GM12864 (cell line): ENCODE measurements around the gene RASGEF1C.
A peak's percentile ranks its signal among the peaks of the same experiment; 100 is the strongest.

Source experiments
- DNase-seq: peaks from one replicate; pipeline ENCODE4 v3.0.0-alpha.2; 2011; ENCODE audit warnings: low read depth
- H3K4me3 ChIP-seq: 2 replicates; pipeline ENCODE4 v1.5.1; 2011; ENCODE audit warnings: mild to moderate bottlenecking, low read depth, low read length, control low read depth
- CTCF ChIP-seq: IDR thresholded peaks from 2 replicates; pipeline ENCODE4 v1.5.1; 2011; ENCODE audit warnings: low read depth, mild to moderate bottlenecking, moderate library complexity, low read length, control low read depth, inconsistent platforms; ENCODE audit errors: missing control alignments

Gene RASGEF1C

GRCh38 chr5:180205916-180206315 lies 3.1 kb downstream of the RASGEF1C start:
- no peak for TF ChIP-seq CTCF
- H3K4me3 ChIP-seq: no peak overlapping the region
- DNase-seq: no peak

- DNase-seq: no peak
- no peak overlapping the region for H3K4me3 ChIP-seq
- TF ChIP-seq CTCF: no peak
Observed at GRCh38 chr5:180204276-180204819, 4.7 kb downstream of the RASGEF1C start.

GRCh38 chr5:180202939-180203573 lies 6.0 kb downstream of the RASGEF1C start:
- TF ChIP-seq CTCF: no peak
- no peak overlapping the region for H3K4me3 ChIP-seq
- no peak for DNase-seq

- H3K4me3 ChIP-seq: no peak overlapping the region
- no peak for DNase-seq
- peak; percentile 37 for TF ChIP-seq CTCF
Observed at GRCh38 chr5:180201051-180201987, 7.7 kb downstream of the RASGEF1C start.

- no peak for TF ChIP-seq CTCF
- DNase-seq: no peak
- no peak overlapping the region for H3K4me3 ChIP-seq
Observed at GRCh38 chr5:180199390-180199789, 9.6 kb downstream of the RASGEF1C start.

- no peak for DNase-seq
- H3K4me3 ChIP-seq: no peak overlapping the region
- no peak for TF ChIP-seq CTCF
Observed at GRCh38 chr5:180198208-180198607, 10.8 kb downstream of the RASGEF1C start.
